K562 (cell line): ENCODE data around the gene SLC9C2. TPM values are rescaled to one million over a fixed set of nuclear protein-coding genes. Genes with fewer than 3 reads are reported as not detected.

Experiments used
- MECOM ChIP-seq: fragments of 250-450 bp; sonication (Bioruptor Pico); IDR thresholded peaks from 2 replicates; pipeline ENCODE4 v1.8.0; 2022; ENCODE audit warnings: inconsistent platforms
- MXI1 ChIP-seq: IDR thresholded peaks from 2 replicates; pipeline ENCODE4 v1.6.1; 2011; ENCODE audit warnings: low read depth, mild to moderate bottlenecking, improper control_type of control experiment, low read length
- POLR2H ChIP-seq: IDR thresholded peaks from 2 replicates; pipeline ENCODE4 v1.6.1; 2016; ENCODE audit warnings: missing genetic modification characterization, low read depth, mild to moderate bottlenecking, control low read depth, missing compliant biosample characterization, moderate library complexity
- RBM17 ChIP-seq: fragments of 200-400 bp; formaldehyde crosslinking; IDR thresholded peaks from 2 replicates; pipeline ENCODE4 v1.6.1; 2017; ENCODE audit warnings: low read depth, mild to moderate bottlenecking, low read length, borderline replicate concordance
- RBM25 ChIP-seq: fragments of 200-400 bp; formaldehyde crosslinking; IDR thresholded peaks from 2 replicates; pipeline ENCODE4 v1.6.1; 2018; ENCODE audit warnings: low read length, low read depth, moderate library complexity; ENCODE audit not compliant: severe bottlenecking
- SUPT5H ChIP-seq: fragments of 450-650 bp; IDR thresholded peaks from 2 replicates; pipeline ENCODE4 v1.6.1; 2016
- TAF1 ChIP-seq: IDR thresholded peaks from 2 replicates; pipeline ENCODE4 v1.6.1; 2011; ENCODE audit warnings: mild to moderate bottlenecking, low read length, moderate library complexity; ENCODE audit not compliant: insufficient read depth, control insufficient read depth, severe bottlenecking; ENCODE audit errors: extremely low read depth
- ZBTB1 ChIP-seq: sonication (generic); formaldehyde crosslinking; IDR thresholded peaks from 2 replicates; pipeline ENCODE4 v1.8.1; 2023; ENCODE audit warnings: missing genetic modification reagents, low read depth, mild to moderate bottlenecking, borderline replicate concordance
- ZKSCAN8 ChIP-seq: fragments of 200-800 bp; sonication (Bioruptor generic); IDR thresholded peaks from 2 replicates; pipeline ENCODE4 v1.6.1; 2016; ENCODE audit warnings: missing genetic modification characterization, missing compliant biosample characterization
- ZNF561 ChIP-seq: fragments of 450-650 bp; formaldehyde crosslinking; conservative IDR thresholded peaks from 2 replicates; pipeline ENCODE4 v1.4.0; 2020; ENCODE audit warnings: mild to moderate bottlenecking, moderate library complexity
- polyA plus RNA-seq, 8 experiments: library from polyadenylated mRNA; depleted of rRNA in 4 of 8; stranded (reverse) in 5 of 8; unstranded in 3 of 8; fragments of >200 nt; fragmentation: Nextera tagmentation in 2 of 8; fragmentation: Illumina TruSeq in 1 of 8; extraction: Ambion mirVana in 2 of 8; extraction: Trizol in 1 of 8; gene quantifications; 2 replicates each; pipeline versions ENCODE4 v1.2.1 to v1.2.3, GENCODE V29; 2011 to 2014; ENCODE audit warnings: inconsistent platforms in 1 of 8, missing spikeins in 1 of 8
- total RNA-seq, 7 experiments: library from RNA; depleted of rRNA in 6 of 7; stranded (reverse); fragments of >200 nt in 6 of 7; fragmentation: Illumina TruSeq in 2 of 7; extraction: Trizol in 2 of 7; gene quantifications; 2 replicates each; pipeline versions ENCODE4 v1.2.1 to v1.2.3, GENCODE V29; 2011 to 2021; ENCODE audit warnings: low replicate concordance in 1 of 7
- TF ChIP-seq, protein P1 (sequence below): fragments of 250-450 bp; sonication (Bioruptor Pico); IDR thresholded peaks from 2 replicates; pipeline ENCODE4 v1.5.0; 2021; ENCODE audit warnings: mild to moderate bottlenecking, moderate library complexity
- TF ChIP-seq, protein P2 (sequence below), 3 experiments: fragments of 200-800 bp in 1 of 3; fragments of 250-450 bp in 1 of 3; fragments of 450-650 bp in 1 of 3; sonication (Bioruptor Pico) in 1 of 3; sonication (Bioruptor generic) in 1 of 3; formaldehyde crosslinking in 1 of 3; IDR thresholded peaks; 2 replicates each; pipeline versions ENCODE4 v1.6.1 to v1.8.0; 2016 to 2022; ENCODE audit warnings: mild to moderate bottlenecking in 2 of 3, missing genetic modification characterization in 2 of 3, missing compliant biosample characterization in 1 of 3, moderate library complexity in 1 of 3
- TF ChIP-seq, protein P3 (sequence below): fragments of 200-800 bp; sonication (Bioruptor generic); IDR thresholded peaks from 2 replicates; pipeline ENCODE4 v1.6.1; 2017; ENCODE audit warnings: missing genetic modification characterization, missing compliant biosample characterization
- TF ChIP-seq, protein P4 (sequence below): fragments of 250-450 bp; sonication (Bioruptor Pico); IDR thresholded peaks from 2 replicates; pipeline ENCODE4 v1.4.0; 2020; ENCODE audit warnings: mild to moderate bottlenecking, moderate library complexity, borderline replicate concordance

SLC9C2 gene
- total and polyA plus RNA-seq, 9 of the 15 experiments (the other 6 are each of a cell fraction or from before 2014, with no cell fraction given), result 0.11 to 0.22 (median 0.15) TPM; not detected in 5

DNA sequence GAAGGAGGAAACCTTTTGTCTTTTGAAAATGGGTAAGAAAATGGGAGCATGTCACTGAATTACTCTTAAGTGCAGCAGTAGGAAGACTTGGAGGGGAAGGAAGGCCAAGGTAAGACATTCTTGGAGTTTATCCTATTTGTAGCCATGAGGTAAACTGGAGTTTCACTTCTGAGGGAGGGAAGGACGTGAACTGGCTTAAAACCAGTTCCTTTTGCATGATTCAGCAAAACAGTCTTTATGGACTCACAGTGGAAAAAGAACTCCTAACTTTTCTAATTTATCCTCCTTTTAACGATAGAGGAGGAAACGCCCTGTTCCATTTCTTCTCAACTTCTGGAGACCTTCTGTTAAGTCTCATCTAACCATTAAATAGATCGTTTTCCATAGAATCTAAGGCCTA is 123.2 kb downstream of the SLC9C2 start (continued):
- TF ChIP-seq, protein P1, sequence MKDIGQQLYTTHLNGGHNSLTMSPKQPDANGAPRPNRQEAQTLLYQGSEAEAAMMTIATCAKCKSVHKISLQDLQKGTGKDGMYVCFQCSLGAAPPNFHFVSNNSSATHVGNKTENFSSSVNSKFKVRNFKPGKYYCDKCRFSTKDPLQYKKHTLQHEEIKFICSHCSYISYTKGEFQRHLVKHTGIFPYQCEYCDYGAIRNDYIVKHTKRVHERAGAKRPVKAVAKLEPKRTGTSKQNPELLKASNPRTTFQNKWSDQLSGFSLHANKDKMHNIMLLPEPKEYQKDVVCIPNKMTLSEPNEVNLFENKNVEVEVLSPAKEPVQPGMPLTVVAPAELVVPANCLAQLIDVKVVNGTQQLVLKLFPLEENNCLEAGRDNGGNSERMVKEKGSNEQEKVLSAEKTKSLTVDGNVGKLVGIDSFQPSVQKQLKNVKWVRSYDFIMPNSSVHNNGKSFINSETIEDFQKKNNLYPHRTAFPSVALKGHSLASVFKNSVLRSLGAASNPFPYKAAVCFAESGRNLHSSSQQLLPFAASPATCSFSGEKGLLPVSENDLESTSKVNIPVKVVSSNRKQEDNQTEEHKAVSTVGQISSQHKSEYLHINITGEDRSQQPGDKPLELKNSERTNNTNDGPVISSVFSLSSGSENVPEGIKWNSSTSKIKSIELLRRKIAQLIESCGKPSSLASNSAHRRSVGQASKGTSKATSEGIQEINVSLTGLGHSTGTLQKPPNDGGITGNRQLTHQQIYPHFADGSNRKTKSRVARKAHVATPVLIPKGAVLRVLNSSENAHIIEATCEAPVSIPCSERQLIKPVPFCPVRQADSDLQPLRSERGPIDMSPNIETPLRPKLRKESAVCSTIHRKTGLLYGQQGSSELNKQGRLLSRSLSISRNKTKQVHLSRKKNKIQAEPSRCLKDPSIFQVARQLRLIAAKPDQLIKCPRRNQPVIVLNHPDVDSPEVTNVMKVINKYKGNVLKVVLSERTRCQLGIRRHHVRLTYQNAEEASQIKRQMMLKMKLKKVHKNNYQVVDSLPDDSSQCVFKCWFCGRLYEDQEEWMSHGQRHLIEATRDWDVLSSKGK (CRISPR knock-in tag), result no peak
- TF ChIP-seq TAF1 (no peak), ZKSCAN8 (CRISPR knock-in tag) (no peak), SUPT5H (no peak), ZBTB1 (CRISPR knock-in tag) (no peak), RBM17 (no peak), MXI1 (no peak), RBM25 (no peak), ZNF561 (CRISPR knock-in tag) (no peak), POLR2H (tag) (no peak), MECOM (CRISPR knock-in tag) (no peak)
- TF ChIP-seq, protein P2, sequence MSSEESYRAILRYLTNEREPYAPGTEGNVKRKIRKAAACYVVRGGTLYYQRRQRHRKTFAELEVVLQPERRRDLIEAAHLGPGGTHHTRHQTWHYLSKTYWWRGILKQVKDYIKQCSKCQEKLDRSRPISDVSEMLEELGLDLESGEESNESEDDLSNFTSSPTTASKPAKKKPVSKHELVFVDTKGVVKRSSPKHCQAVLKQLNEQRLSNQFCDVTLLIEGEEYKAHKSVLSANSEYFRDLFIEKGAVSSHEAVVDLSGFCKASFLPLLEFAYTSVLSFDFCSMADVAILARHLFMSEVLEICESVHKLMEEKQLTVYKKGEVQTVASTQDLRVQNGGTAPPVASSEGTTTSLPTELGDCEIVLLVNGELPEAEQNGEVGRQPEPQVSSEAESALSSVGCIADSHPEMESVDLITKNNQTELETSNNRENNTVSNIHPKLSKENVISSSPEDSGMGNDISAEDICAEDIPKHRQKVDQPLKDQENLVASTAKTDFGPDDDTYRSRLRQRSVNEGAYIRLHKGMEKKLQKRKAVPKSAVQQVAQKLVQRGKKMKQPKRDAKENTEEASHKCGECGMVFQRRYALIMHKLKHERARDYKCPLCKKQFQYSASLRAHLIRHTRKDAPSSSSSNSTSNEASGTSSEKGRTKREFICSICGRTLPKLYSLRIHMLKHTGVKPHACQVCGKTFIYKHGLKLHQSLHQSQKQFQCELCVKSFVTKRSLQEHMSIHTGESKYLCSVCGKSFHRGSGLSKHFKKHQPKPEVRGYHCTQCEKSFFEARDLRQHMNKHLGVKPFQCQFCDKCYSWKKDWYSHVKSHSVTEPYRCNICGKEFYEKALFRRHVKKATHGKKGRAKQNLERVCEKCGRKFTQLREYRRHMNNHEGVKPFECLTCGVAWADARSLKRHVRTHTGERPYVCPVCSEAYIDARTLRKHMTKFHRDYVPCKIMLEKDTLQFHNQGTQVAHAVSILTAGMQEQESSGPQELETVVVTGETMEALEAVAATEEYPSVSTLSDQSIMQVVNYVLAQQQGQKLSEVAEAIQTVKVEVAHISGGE (CRISPR knock-in tag; IDR thresholded peaks at IDR 0.05), result no peak
- TF ChIP-seq, protein P3, sequence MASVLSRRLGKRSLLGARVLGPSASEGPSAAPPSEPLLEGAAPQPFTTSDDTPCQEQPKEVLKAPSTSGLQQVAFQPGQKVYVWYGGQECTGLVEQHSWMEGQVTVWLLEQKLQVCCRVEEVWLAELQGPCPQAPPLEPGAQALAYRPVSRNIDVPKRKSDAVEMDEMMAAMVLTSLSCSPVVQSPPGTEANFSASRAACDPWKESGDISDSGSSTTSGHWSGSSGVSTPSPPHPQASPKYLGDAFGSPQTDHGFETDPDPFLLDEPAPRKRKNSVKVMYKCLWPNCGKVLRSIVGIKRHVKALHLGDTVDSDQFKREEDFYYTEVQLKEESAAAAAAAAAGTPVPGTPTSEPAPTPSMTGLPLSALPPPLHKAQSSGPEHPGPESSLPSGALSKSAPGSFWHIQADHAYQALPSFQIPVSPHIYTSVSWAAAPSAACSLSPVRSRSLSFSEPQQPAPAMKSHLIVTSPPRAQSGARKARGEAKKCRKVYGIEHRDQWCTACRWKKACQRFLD (CRISPR knock-in tag), result no peak
- TF ChIP-seq, protein P4, sequence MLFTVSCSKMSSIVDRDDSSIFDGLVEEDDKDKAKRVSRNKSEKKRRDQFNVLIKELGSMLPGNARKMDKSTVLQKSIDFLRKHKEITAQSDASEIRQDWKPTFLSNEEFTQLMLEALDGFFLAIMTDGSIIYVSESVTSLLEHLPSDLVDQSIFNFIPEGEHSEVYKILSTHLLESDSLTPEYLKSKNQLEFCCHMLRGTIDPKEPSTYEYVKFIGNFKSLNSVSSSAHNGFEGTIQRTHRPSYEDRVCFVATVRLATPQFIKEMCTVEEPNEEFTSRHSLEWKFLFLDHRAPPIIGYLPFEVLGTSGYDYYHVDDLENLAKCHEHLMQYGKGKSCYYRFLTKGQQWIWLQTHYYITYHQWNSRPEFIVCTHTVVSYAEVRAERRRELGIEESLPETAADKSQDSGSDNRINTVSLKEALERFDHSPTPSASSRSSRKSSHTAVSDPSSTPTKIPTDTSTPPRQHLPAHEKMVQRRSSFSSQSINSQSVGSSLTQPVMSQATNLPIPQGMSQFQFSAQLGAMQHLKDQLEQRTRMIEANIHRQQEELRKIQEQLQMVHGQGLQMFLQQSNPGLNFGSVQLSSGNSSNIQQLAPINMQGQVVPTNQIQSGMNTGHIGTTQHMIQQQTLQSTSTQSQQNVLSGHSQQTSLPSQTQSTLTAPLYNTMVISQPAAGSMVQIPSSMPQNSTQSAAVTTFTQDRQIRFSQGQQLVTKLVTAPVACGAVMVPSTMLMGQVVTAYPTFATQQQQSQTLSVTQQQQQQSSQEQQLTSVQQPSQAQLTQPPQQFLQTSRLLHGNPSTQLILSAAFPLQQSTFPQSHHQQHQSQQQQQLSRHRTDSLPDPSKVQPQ, result no peak
